AG04450 (cell line): Measurements from ENCODE around the gene REM2. TPM values are rescaled to one million over a fixed set of nuclear protein-coding genes. Genes with fewer than 3 reads are reported as not detected.

Source experiments
- CTCF ChIA-PET: fragments of 300-600, 350-600 bp; formaldehyde crosslinking; extraction: SDS; loops from one replicate; lab custom pipeline; 2022; ENCODE audit warnings: antibody characterized with exemption, inconsistent platforms; lab: Charles Lee
- POLR2A ChIA-PET: fragments of 350-600 bp; formaldehyde crosslinking; extraction: SDS; loops from one replicate; lab custom pipeline; 2021; ENCODE audit warnings: antibody characterized with exemption, inconsistent platforms; lab: Yijun Ruan, JAX
- DNase-seq: peaks from one replicate; pipeline ENCODE4 v3.0.0-alpha.2; 2011; ENCODE audit warnings: low read depth, low spot score
- H3K27ac ChIP-seq: one replicate; pipeline ENCODE4 v1.5.1; 2012; ENCODE audit warnings: low read depth, low read length, control low read depth
- H3K27me3 ChIP-seq: one replicate; pipeline ENCODE4 v1.6.0; 2012; ENCODE audit warnings: low read length; ENCODE audit not compliant: control insufficient read depth, insufficient read depth
- H3K4me3 ChIP-seq: 2 replicates; pipeline ENCODE4 v1.5.1; 2011; ENCODE audit warnings: mild to moderate bottlenecking, low read depth, low read length, control low read depth
- H3K9me3 ChIP-seq: 2 replicates; pipeline ENCODE4 v1.5.1; 2012; ENCODE audit warnings: low read length; ENCODE audit not compliant: control insufficient read depth, insufficient read depth
- CTCF ChIP-seq: IDR thresholded peaks from 2 replicates; pipeline ENCODE4 v1.5.1; 2011; ENCODE audit warnings: low read depth, low read length, control low read depth, inconsistent platforms
- polyA plus RNA-seq: library from polyadenylated mRNA; depleted of rRNA; stranded (reverse); fragments of >200 nt; gene quantifications from 2 replicates; pipeline ENCODE4 v1.2.3, GENCODE V29; 2011

The REM2 gene
- polyA plus RNA-seq, 1 experiment, result 0.19 TPM

GRCh38 chr14:22893706-22894105 is 10.7 kb downstream of the REM2 start:
- no peak overlapping the region for H3K4me3 ChIP-seq
- POLR2A ChIA-PET, result interaction anchor here (0.9 kb wide), 1 partner anchor 25 kb away, joined by 3 read pairs; the partner anchor contains the start of gene RBM23
- H3K9me3 ChIP-seq, result no peaks in the 10 kb centered on the region
- CTCF ChIA-PET, result interaction anchor here (1.0 to 1.7 kb wide), 2 partner anchors 21 to 324 kb away, joined by 3 to 10 read pairs; no protein-coding TSS in a partner anchor
- no peak overlapping the region for H3K27ac ChIP-seq
- TF ChIP-seq CTCF, result no peak
- H3K27me3 ChIP-seq, result no peaks in the 10 kb centered on the region
- no peak for DNase-seq

GRCh38 chr14:22895402-22895801 is 12.4 kb downstream of the REM2 start:
- ChIA-PET POLR2A (no interaction called here), CTCF (interaction anchor here (0.9 to 9.0 kb wide), 7 partner anchors 9 to 338 kb away, joined by 3 to 89 read pairs (median 4); partner anchors contain the start of gene LRP10)
- Histone ChIP-seq H3K9me3 (no peaks in the 10 kb centered on the region), H3K27ac (no peak overlapping the region), H3K27me3 (no peaks in the 10 kb centered on the region), H3K4me3 (no peak overlapping the region)
- no peak for TF ChIP-seq CTCF
- no peak for DNase-seq

- Histone ChIP-seq H3K9me3 (no peaks in the 10 kb centered on the region), H3K4me3 (no peak overlapping the region), H3K27me3 (no peaks in the 10 kb centered on the region), H3K27ac (no peak overlapping the region)
- DNase-seq, result no peak
- ChIA-PET CTCF (interaction anchor here (0.6 to 9.0 kb wide), 9 partner anchors 10 to 1788 kb away, joined by 3 to 89 read pairs (median 4); partner anchors contain the start of gene LRP10), POLR2A (interaction anchor here (1.0 kb wide), 1 partner anchor 14 kb away, joined by 5 read pairs; no protein-coding TSS in a partner anchor)
- no peak for TF ChIP-seq CTCF
These were observed 13.3 kb downstream of the REM2 start for GRCh38 chr14:22896356-22896755.

- no peaks in the 10 kb centered on the region for H3K27me3 ChIP-seq
- H3K27ac ChIP-seq, result no peak overlapping the region
- CTCF ChIA-PET, result interaction anchor here (0.6 to 9.0 kb wide), 7 partner anchors 10 to 1789 kb away, joined by 3 to 89 read pairs (median 4); partner anchors contain the start of gene LRP10
- H3K9me3 ChIP-seq, result no peaks in the 10 kb centered on the region
- no peak overlapping the region for H3K4me3 ChIP-seq
- no peak for TF ChIP-seq CTCF
- POLR2A ChIA-PET, result interaction anchor here (1.0 kb wide), 1 partner anchor 13 kb away, joined by 5 read pairs; no protein-coding TSS in a partner anchor
- DNase-seq, result no peak
These were observed 13.7 kb downstream of the REM2 start for GRCh38 chr14:22896760-22897159.

GRCh38 chr14:22897357-22897756 is 14.3 kb downstream of the REM2 start:
- DNase-seq, result no peak
- Histone ChIP-seq H3K9me3 (no peaks in the 10 kb centered on the region), H3K27me3 (no peaks in the 10 kb centered on the region), H3K27ac (no peak overlapping the region), H3K4me3 (no peak overlapping the region)
- POLR2A ChIA-PET, result no interaction called here
- CTCF ChIA-PET, result interaction anchor here (1.0 to 9.0 kb wide), 3 partner anchors 25 to 340 kb away, joined by 3 to 89 read pairs (median 12); partner anchors contain the start of gene LRP10
- no peak for TF ChIP-seq CTCF
